H9 (cell line): ENCODE measurements around the gene NAV1. TPM values are rescaled to one million over a fixed set of nuclear protein-coding genes. Genes with fewer than 3 reads are reported as not detected.
A peak's percentile ranks its signal among the peaks of the same experiment; 100 is the strongest.

Experiments used
- DNase-seq: peaks from one replicate; pipeline ENCODE4 v3.0.0-alpha.2; 2017
- H2AFZ ChIP-seq: one replicate; pipeline ENCODE4 v1.6.1; 2013; ENCODE audit warnings: mild to moderate bottlenecking, low read length, control low read depth, moderate library complexity
- H2AK5ac ChIP-seq: 2 replicates; pipeline ENCODE4 v1.6.1; 2013; ENCODE audit warnings: low read length, control low read depth, mixed read lengths; ENCODE audit not compliant: insufficient read length
- H2BK120ac ChIP-seq: one replicate; pipeline ENCODE4 v1.6.1; 2013; ENCODE audit warnings: low read depth, mild to moderate bottlenecking, low read length, control low read depth, inconsistent platforms; ENCODE audit not compliant: poor library complexity, severe bottlenecking
- H2BK12ac ChIP-seq: 2 replicates; pipeline ENCODE4 v1.6.1; 2013; ENCODE audit warnings: low read length, control low read depth, mixed read lengths, low read depth; ENCODE audit not compliant: insufficient read length
- H2BK15ac ChIP-seq: 2 replicates; pipeline ENCODE4 v1.6.1; 2013; ENCODE audit warnings: low read depth, low read length, control low read depth
- H2BK20ac ChIP-seq: one replicate; pipeline ENCODE4 v1.6.1; 2013; ENCODE audit warnings: low read depth, mild to moderate bottlenecking, low read length, control low read depth, inconsistent platforms; ENCODE audit not compliant: poor library complexity, severe bottlenecking
- H2BK5ac ChIP-seq: 2 replicates; pipeline ENCODE4 v1.6.1; 2013; ENCODE audit warnings: low read length, control low read depth, mixed read lengths; ENCODE audit not compliant: insufficient read length
- H3K14ac ChIP-seq: 2 replicates; pipeline ENCODE4 v1.6.1; 2013; ENCODE audit warnings: low read length, control low read depth; ENCODE audit not compliant: insufficient read depth
- H3K18ac ChIP-seq: 2 replicates; pipeline ENCODE4 v1.6.1; 2013; ENCODE audit warnings: low read depth, mild to moderate bottlenecking, mixed read lengths, low read length, control low read depth; ENCODE audit not compliant: insufficient read length
- H3K23ac ChIP-seq: 2 replicates; pipeline ENCODE4 v1.6.1; 2013; ENCODE audit warnings: low read length, control low read depth, mixed read lengths, low read depth; ENCODE audit not compliant: insufficient read length
- H3K23me2 ChIP-seq: 2 replicates; pipeline ENCODE4 v1.6.1; 2013; ENCODE audit warnings: low read depth, mild to moderate bottlenecking, mixed read lengths, low read length, control low read depth; ENCODE audit not compliant: insufficient read length, poor library complexity, severe bottlenecking
- H3K27ac ChIP-seq: 2 replicates; pipeline ENCODE4 v1.5.1; 2013; ENCODE audit warnings: low read length, control low read depth, mixed read lengths, low read depth; ENCODE audit not compliant: insufficient read length
- H3K27me3 ChIP-seq: 2 replicates; pipeline ENCODE4 v1.6.1; 2013; ENCODE audit warnings: low read length, control low read depth, inconsistent platforms; ENCODE audit not compliant: insufficient read depth
- H3K4ac ChIP-seq: 2 replicates; pipeline ENCODE4 v1.6.1; 2013; ENCODE audit warnings: low read depth, mild to moderate bottlenecking, control low read depth, inconsistent platforms, low read length, moderate library complexity
- H3K4me1 ChIP-seq: 2 replicates; pipeline ENCODE4 v1.6.1; 2013; ENCODE audit warnings: low read length, control low read depth, inconsistent platforms; ENCODE audit not compliant: insufficient read depth
- H3K4me2 ChIP-seq: 2 replicates; pipeline ENCODE4 v1.6.1; 2013; ENCODE audit warnings: low read length, control low read depth, mixed read lengths; ENCODE audit not compliant: insufficient read length, insufficient read depth
- H3K56ac ChIP-seq: 2 replicates; pipeline ENCODE4 v1.6.1; 2013; ENCODE audit warnings: low read depth, mild to moderate bottlenecking, mixed read lengths, low read length, control low read depth; ENCODE audit not compliant: insufficient read length
- H3K79me1 ChIP-seq: 2 replicates; pipeline ENCODE4 v1.6.1; 2013; ENCODE audit warnings: low read depth, mild to moderate bottlenecking, moderate library complexity, low read length, control low read depth, inconsistent platforms; ENCODE audit not compliant: insufficient read depth, poor library complexity, severe bottlenecking
- H3K79me2 ChIP-seq: 2 replicates; pipeline ENCODE4 v1.6.1; 2013; ENCODE audit warnings: low read length, control low read depth, inconsistent platforms; ENCODE audit not compliant: insufficient read depth
- H3K9ac ChIP-seq: 2 replicates; pipeline ENCODE4 v1.6.1; 2013; ENCODE audit warnings: low read length, control low read depth, mixed read lengths; ENCODE audit not compliant: insufficient read length; ENCODE audit errors: extremely low read depth
- H3K9me3 ChIP-seq: one replicate; pipeline ENCODE4 v1.6.1; 2013; ENCODE audit warnings: low read depth, low read length, inconsistent platforms; ENCODE audit not compliant: control insufficient read depth
- H3T11ph ChIP-seq: one replicate; pipeline ENCODE4 v1.6.1; 2013; ENCODE audit warnings: mild to moderate bottlenecking, low read length, control low read depth, inconsistent platforms
- H4K20me1 ChIP-seq: one replicate; pipeline ENCODE4 v1.6.1; 2013; ENCODE audit not compliant: control insufficient read depth, insufficient read length, insufficient read depth
- H4K5ac ChIP-seq: 2 replicates; pipeline ENCODE4 v1.6.1; 2013; ENCODE audit warnings: low read depth, mild to moderate bottlenecking, mixed read lengths, low read length, control low read depth; ENCODE audit not compliant: insufficient read length
- H4K8ac ChIP-seq: replicated peaks from 2 replicates; pipeline ENCODE4 v1.6.1; 2013; ENCODE audit warnings: low read length, control low read depth, mixed read lengths, low read depth; ENCODE audit not compliant: insufficient read length
- H4K91ac ChIP-seq: 2 replicates; pipeline ENCODE4 v1.6.1; 2013; ENCODE audit warnings: low read depth, mild to moderate bottlenecking, moderate library complexity, mixed read lengths, low read length, control low read depth; ENCODE audit not compliant: insufficient read length
- H3K27ac Mint-ChIP-seq, 3 experiments: 2 replicates in 2 of 3; 3 replicates in 1 of 3; pipeline ENCODE4 v1.8.0; 2020 to 2021; ENCODE audit warnings: mixed read lengths in 3 of 3, mild to moderate bottlenecking in 1 of 3, moderate library complexity in 1 of 3
- H3K27me3 Mint-ChIP-seq: 2 replicates; pipeline ENCODE4 v1.8.0; 2021; ENCODE audit warnings: low read depth, mild to moderate bottlenecking, moderate library complexity, mixed read lengths
- H3K36me3 Mint-ChIP-seq, 3 experiments: 2 replicates in 2 of 3; 3 replicates in 1 of 3; pipeline ENCODE4 v1.8.0; 2020 to 2021; ENCODE audit warnings: low read depth in 3 of 3, mixed read lengths in 3 of 3; ENCODE audit not compliant: insufficient read depth in 1 of 3
- H3K4me1 Mint-ChIP-seq, 2 experiments: 2 replicates each; pipeline ENCODE4 v1.8.0; 2020; ENCODE audit warnings: mixed read lengths in 2 of 2
- H3K4me3 Mint-ChIP-seq, 2 experiments: 2 replicates in 1 of 2; 3 replicates in 1 of 2; pipeline ENCODE4 v1.8.0; 2020 to 2021; ENCODE audit warnings: mild to moderate bottlenecking in 2 of 2, mixed read lengths in 2 of 2, moderate library complexity in 1 of 2
- H3K9me3 Mint-ChIP-seq, 2 experiments: 2 replicates in 1 of 2; 3 replicates in 1 of 2; pipeline ENCODE4 v1.8.0; 2020; ENCODE audit warnings: mild to moderate bottlenecking in 2 of 2, mixed read lengths in 2 of 2, moderate library complexity in 1 of 2
- CTCF ChIP-seq: fragments of 200-600 bp; sonication (generic); conservative IDR thresholded peaks from 3 replicates; pipeline ENCODE4 v1.8.0; 2021; ENCODE audit warnings: antibody characterized with exemption, mild to moderate bottlenecking
- WGBS: extraction: QIAGEN DNeasy Blood & Tissue Kit; methylation state at CpG from one replicate; pipeline ENCODE4 v1.1.7; 2013; ENCODE audit warnings: missing lambda C conversion rate, low lambda C conversion rate, mixed read lengths; ENCODE audit not compliant: insufficient read length; ENCODE audit errors: extremely low coverage; 5-methylcytosine and 5-hydroxymethylcytosine counted together
- total RNA-seq: library from RNA; stranded (reverse); gene quantifications from 2 replicates; pipeline ENCODE4 v1.2.1, GENCODE V29; 2021

The NAV1 gene
- total RNA-seq, 1 experiment from 2014 or later, result 20.5 TPM

- DNase-seq, result no peak
- Histone ChIP-seq H2BK15ac (no peak overlapping the region), H4K20me1 (no peaks in the 10 kb centered on the region), H3K18ac (no peak overlapping the region), H2BK5ac (no peak overlapping the region), H3K23me2 (no peaks in the 10 kb centered on the region), H2BK20ac (no peak overlapping the region), H3K79me1 (no peaks in the 10 kb centered on the region), H2AFZ (no peak overlapping the region), H2BK120ac (no peak overlapping the region), H3K9me3 (no peaks in the 10 kb centered on the region), H2AK5ac (no peak overlapping the region), H4K8ac (no peak overlapping the region), H2BK12ac (no peak overlapping the region), H3T11ph (no peak overlapping the region), H4K91ac (no peak overlapping the region), H3K56ac (no peak overlapping the region), H3K79me2 (no peaks in the 10 kb centered on the region), H3K27ac (no peak overlapping the region), H3K9ac (no peak overlapping the region), H3K27me3 (no peaks in the 10 kb centered on the region), H4K5ac (no peak overlapping the region), H3K23ac (no peak overlapping the region), H3K14ac (no peak overlapping the region), H3K4me1 (no peaks in the 10 kb centered on the region), H3K4me2 (no peak overlapping the region), H3K4ac (no peak overlapping the region)
- TF ChIP-seq CTCF, result no peak
- H3K27ac Mint-ChIP-seq, result peak overlapping the region in 1 of 3 experiments; percentile 66; a peak in 1 of 7 replicates
- H3K27me3 Mint-ChIP-seq, result no peaks in the 10 kb centered on the region; the same call in 1 of the 2 replicates
- H3K4me3 Mint-ChIP-seq, result no peak overlapping the region
- peaks cover 16 to 19% of the 10 kb centered on the region in 2 experiments for H3K4me1 Mint-ChIP-seq
- H3K9me3 Mint-ChIP-seq, result peaks cover 3 to 5% of the 10 kb centered on the region in 2 experiments; a peak in 3 of 5 replicates
- no CpG with 5 or more reads among the region's 6 CpGs for WGBS
- H3K36me3 Mint-ChIP-seq, result peaks cover 0 to 4% (median 0%) of the 10 kb centered on the region in 3 experiments; a peak in 2 of 7 replicates
Measured at GRCh38 chr1:201489643-201490261, 49.2 kb upstream of the NAV1 start.
